ENCODE results near the gene PLCL1.

PLCL1 gene

GRCh38 chr2:198080879-198081765, 276.7 kb downstream of the PLCL1 start:
- DNase-seq: no peak

GRCh38 chr2:198084156-198084555, 279.8 kb downstream of the PLCL1 start:
- no peak for DNase-seq

GRCh38 chr2:198096002-198096401, 291.6 kb downstream of the PLCL1 start:
- no peak for DNase-seq

GRCh38 chr2:198096965-198097364, 292.6 kb downstream of the PLCL1 start:
- no peak for DNase-seq

GRCh38 chr2:198097630-198098029, 293.2 kb downstream of the PLCL1 start:
- no peak for DNase-seq

GRCh38 chr2:198098386-198098785, 294.0 kb downstream of the PLCL1 start:
- DNase-seq: no peak

GRCh38 chr2:198098918-198099317, 294.5 kb downstream of the PLCL1 start:
- no peak for DNase-seq

GRCh38 chr2:198100346-198100745, 296.0 kb downstream of the PLCL1 start:
- no peak for DNase-seq

- no peak for DNase-seq
Observed at GRCh38 chr2:198101688-198102087, 297.3 kb downstream of the PLCL1 start.

- no peak for DNase-seq
Observed at GRCh38 chr2:198102120-198102519, 297.7 kb downstream of the PLCL1 start.

GRCh38 chr2:198102856-198103255, 298.5 kb downstream of the PLCL1 start:
- no peak for DNase-seq

- DNase-seq: no peak
Observed at GRCh38 chr2:198106621-198107385, 302.4 kb downstream of the PLCL1 start.

- no peak for DNase-seq
Observed at GRCh38 chr2:198113316-198113715, 308.9 kb downstream of the PLCL1 start.

- DNase-seq: no peak
Observed at GRCh38 chr2:198114064-198114463, 309.7 kb downstream of the PLCL1 start.

GRCh38 chr2:198115201-198115600, 310.8 kb downstream of the PLCL1 start:
- no peak for DNase-seq

GRCh38 chr2:198116756-198117155, 312.4 kb downstream of the PLCL1 start:
- no peak for DNase-seq

GRCh38 chr2:198117406-198118041, 313.1 kb downstream of the PLCL1 start:
- no peak for DNase-seq

- DNase-seq: peak; percentile 39
Observed at GRCh38 chr2:198127627-198128026, 323.2 kb downstream of the PLCL1 start.

GRCh38 chr2:198129609-198130008, 325.2 kb downstream of the PLCL1 start:
- DNase-seq: no peak

- DNase-seq: no peak
Observed at GRCh38 chr2:198134293-198134955, 330.0 kb downstream of the PLCL1 start.

GRCh38 chr2:198135481-198135934, 331.1 kb downstream of the PLCL1 start:
- DNase-seq: no peak

GRCh38 chr2:198136142-198136541, 331.7 kb downstream of the PLCL1 start:
- no peak for DNase-seq

- DNase-seq: no peak
Observed at GRCh38 chr2:198137733-198138132, 333.3 kb downstream of the PLCL1 start.
